Amniotic stem cell (primary cell): ENCODE measurements around the gene DLX5.

Experiments used
- DNase-seq: peaks from one replicate; lab custom pipeline; 2025; lab: John Stamatoyannopoulos, UW

DLX5 gene

GRCh38 chr7:96989859-96990317, 34.7 kb downstream of the DLX5 start:
- DNase-seq: no peak

GRCh38 chr7:96989241-96989858, 35.3 kb downstream of the DLX5 start:
- no peak for DNase-seq

GRCh38 chr7:96987719-96988118, 36.9 kb downstream of the DLX5 start:
- no peak for DNase-seq

GRCh38 chr7:96986901-96987300, 37.7 kb downstream of the DLX5 start:
- DNase-seq: no peak

- no peak for DNase-seq
Observed at GRCh38 chr7:96985992-96986391, 38.6 kb downstream of the DLX5 start.

- DNase-seq: no peak
Observed at GRCh38 chr7:96982586-96982985, 42.0 kb downstream of the DLX5 start.

- DNase-seq: no peak
Observed at GRCh38 chr7:96979551-96980276, 44.9 kb downstream of the DLX5 start.

GRCh38 chr7:96977445-96977844, 47.2 kb downstream of the DLX5 start:
- no peak for DNase-seq

- no peak for DNase-seq
Observed at GRCh38 chr7:96976106-96976505, 48.5 kb downstream of the DLX5 start.

GRCh38 chr7:96973986-96974385, 50.6 kb downstream of the DLX5 start:
- peak; percentile 63 for DNase-seq

GRCh38 chr7:96970739-96971138, 53.9 kb downstream of the DLX5 start:
- DNase-seq: no peak
